Cardiac fibroblast (primary cell): Measurements from ENCODE around the gene OIT3.
"Not testable (repeated sequence)": the region's sequence is repeated elsewhere in the genome, so short reads cannot be mapped to it uniquely, and the experiment has no call there.

ENCODE experiments used
- DNase-seq, 2 donors: peaks; one replicate each; pipeline versions ENCODE4 v3.0.0 to v3.0.0-alpha.2; 2010; ENCODE audit warnings: low read depth in 2 of 2
- H3K4me3 ChIP-seq, 2 donors: replicated peaks in 1 of 2; 1 replicate in 1 of 2; 2 replicates in 1 of 2; pipeline ENCODE4 v1.5.1; 2011; ENCODE audit warnings: low read depth in 2 of 2, low read length in 2 of 2, mild to moderate bottlenecking in 2 of 2, moderate library complexity in 1 of 2
- TF ChIP-seq, protein P1 (sequence below): IDR thresholded peaks from one replicate; pipeline ENCODE4 v1.5.1; 2011; ENCODE audit warnings: low read depth, mild to moderate bottlenecking, low read length, inconsistent platforms

Gene OIT3

DNA sequence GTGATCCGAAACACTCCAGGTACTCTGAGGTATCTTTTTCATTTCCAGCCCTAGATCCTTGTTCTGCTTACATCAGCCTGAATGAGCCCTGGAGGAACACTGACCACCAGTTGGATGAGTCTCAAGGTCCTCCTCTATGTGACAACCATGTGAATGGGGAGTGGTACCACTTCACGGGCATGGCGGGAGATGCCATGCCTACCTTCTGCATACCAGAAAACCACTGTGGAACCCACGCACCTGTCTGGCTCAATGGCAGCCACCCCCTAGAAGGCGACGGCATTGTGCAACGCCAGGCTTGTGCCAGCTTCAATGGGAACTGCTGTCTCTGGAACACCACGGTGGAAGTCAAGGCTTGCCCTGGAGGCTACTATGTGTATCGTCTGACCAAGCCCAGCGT lies 5.1 kb downstream of the OIT3 start:
- no peak overlapping the region for H3K4me3 ChIP-seq
- TF ChIP-seq, protein P1, sequence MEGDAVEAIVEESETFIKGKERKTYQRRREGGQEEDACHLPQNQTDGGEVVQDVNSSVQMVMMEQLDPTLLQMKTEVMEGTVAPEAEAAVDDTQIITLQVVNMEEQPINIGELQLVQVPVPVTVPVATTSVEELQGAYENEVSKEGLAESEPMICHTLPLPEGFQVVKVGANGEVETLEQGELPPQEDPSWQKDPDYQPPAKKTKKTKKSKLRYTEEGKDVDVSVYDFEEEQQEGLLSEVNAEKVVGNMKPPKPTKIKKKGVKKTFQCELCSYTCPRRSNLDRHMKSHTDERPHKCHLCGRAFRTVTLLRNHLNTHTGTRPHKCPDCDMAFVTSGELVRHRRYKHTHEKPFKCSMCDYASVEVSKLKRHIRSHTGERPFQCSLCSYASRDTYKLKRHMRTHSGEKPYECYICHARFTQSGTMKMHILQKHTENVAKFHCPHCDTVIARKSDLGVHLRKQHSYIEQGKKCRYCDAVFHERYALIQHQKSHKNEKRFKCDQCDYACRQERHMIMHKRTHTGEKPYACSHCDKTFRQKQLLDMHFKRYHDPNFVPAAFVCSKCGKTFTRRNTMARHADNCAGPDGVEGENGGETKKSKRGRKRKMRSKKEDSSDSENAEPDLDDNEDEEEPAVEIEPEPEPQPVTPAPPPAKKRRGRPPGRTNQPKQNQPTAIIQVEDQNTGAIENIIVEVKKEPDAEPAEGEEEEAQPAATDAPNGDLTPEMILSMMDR: no peak
- DNase-seq: no peak

DNA sequence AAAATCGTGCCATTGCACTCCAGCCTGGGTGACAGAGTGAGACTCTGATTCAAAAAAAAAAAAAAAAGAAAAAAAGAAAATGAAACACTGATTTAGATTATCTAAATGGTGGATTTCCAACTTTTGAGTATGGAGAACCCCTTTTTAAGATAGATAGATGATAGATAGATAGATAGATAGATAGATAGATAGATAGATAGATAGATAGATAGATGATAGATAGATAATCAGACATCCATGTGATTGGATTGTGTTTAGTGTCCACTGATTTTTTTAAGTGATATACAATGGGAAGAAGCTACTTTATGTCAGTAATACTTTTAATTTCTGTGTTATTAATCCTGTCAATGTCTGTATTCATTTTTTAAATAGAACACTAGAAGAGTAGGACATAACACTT lies 6.0 kb downstream of the OIT3 start:
- TF ChIP-seq, protein P1: no peak
- no peak overlapping the region for H3K4me3 ChIP-seq
- DNase-seq: no peak

DNA sequence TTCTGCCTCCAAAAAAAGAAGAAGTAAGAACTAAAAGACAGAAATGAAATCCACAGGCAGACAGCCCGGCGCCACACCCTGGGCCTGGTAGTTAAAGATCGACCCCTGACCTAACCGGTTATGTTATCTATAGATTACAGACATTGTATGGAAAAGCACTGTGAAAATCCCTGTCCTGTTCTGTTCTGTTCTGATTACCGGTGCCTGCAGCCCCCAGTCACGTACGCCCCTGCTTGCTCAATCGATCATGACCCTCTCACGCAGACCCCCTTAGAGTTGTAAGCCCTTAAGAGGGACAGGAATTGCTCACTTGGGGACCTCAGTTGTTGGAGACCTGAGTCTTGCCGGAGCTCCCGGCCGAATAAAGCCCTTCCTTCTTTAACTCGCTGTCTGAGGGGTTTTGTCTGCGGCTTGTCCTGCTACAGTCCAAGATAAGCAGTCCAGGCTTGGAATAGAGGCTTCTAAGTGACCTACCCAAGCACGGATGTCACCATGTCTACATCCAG lies 10.5 kb downstream of the OIT3 start:
- not testable (repeated sequence) for H3K4me3 ChIP-seq, DNase-seq

DNA sequence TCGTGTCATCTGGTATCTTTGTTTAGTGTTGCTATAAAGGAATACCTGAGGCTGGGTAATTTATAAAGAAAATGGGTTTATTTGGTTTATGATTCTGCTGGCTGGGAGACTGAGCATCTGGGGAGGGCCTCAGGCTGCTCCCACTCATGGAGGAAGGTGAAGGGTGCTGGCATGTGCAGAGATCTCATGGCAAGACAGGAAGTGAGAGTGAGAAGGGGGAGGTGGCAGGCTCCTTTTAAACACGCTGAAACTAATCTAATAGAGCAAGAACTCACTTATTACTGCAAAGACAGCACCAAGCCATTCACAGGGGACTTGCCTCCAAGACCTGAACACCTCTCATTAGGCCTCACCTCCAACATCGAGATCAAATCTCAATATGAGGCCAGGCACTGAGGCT lies 11.3 kb downstream of the OIT3 start:
- TF ChIP-seq, protein P1: no peak
- DNase-seq: no peak
- H3K4me3 ChIP-seq: no peak overlapping the region

DNA sequence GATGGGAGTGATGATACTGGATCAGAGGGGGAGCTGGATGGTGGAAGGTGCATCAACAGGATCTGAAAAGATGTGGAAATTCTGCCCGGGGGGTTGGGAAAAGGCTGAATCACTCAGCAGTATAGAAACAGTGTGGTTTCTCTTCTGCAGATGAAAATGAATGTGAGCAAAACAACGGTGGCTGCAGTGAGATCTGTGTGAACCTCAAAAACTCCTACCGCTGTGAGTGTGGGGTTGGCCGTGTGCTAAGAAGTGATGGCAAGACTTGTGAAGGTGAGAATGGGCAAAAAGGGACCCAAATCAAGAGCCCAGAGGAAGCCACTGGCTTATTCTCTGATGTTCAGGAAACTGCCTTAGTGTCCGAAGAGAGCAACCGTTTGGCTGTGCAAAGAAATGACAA lies 12.9 kb downstream of the OIT3 start:
- no peak for DNase-seq
- no peak overlapping the region for H3K4me3 ChIP-seq
- TF ChIP-seq, protein P1: no peak

DNA sequence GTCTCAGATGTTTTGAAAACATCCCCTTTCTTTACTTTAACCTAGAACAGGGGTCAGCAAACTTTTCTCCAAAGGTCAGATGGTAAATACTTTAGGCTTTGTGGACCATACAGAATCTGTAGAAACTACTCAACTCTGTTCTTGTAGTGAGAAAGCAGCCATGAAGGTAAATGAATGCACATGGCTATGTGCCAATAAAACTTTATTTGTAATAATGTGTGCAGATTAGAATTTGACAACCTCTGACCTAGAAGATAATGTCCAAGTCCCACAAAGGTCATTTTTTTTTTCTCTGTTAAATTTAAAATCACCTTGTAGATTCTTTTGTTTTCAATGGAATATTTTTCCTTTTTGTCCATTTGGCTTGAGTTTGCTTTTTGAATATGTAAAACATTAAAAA lies 17.2 kb downstream of the OIT3 start:
- no peak for DNase-seq
- H3K4me3 ChIP-seq: no peak overlapping the region
- TF ChIP-seq, protein P1: no peak

DNA sequence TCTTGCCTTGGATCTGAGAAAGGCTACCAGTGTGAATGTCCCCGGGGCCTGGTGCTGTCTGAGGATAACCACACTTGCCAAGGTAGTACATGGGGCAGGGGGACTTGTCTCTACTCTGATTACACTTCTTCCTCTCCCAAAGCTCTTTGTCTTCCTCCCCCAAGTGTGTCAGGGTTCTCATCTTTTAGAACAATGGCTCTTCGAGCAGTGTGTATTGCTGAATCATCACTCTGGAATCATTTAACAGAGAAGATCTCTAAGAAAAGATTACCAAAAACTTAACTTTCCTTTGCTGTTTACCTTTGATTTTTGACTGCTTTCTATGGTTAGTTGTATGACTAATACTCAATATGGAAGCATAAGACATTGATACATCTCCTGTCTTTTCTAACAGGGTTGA lies 18.2 kb downstream of the OIT3 start:
- no peak overlapping the region for H3K4me3 ChIP-seq
- peak in 1 of 2 donors; percentile 29 for DNase-seq
- TF ChIP-seq, protein P1: no peak
